ENCODE data around the gene GPC5. TPM values are rescaled to one million over a fixed set of nuclear protein-coding genes. Genes with fewer than 3 reads are reported as not detected.

GPC5 gene
- total RNA-seq, 1 donor, result not detected

- DNase-seq (ENCODE audit: low read depth), result no peak
- TF ChIP-seq CTCF (IDR thresholded peaks at IDR 0.05; ENCODE audit: insufficient read depth, low read depth, low read length), result no peak
- H3K4me3 ChIP-seq (ENCODE audit: low read depth, low read length), result no peak overlapping the region
Measured at GRCh38 chr13:91576590-91576989, 178.2 kb downstream of the GPC5 start.

- no peak for TF ChIP-seq CTCF (IDR thresholded peaks at IDR 0.05; ENCODE audit: insufficient read depth, low read depth, low read length)
- no peak overlapping the region for H3K4me3 ChIP-seq (ENCODE audit: low read depth, low read length)
- DNase-seq (ENCODE audit: low read depth), result no peak
Measured at GRCh38 chr13:91579320-91579719, 180.9 kb downstream of the GPC5 start.

GRCh38 chr13:91580749-91581148 lies 182.3 kb downstream of the GPC5 start:
- no peak for TF ChIP-seq CTCF (IDR thresholded peaks at IDR 0.05; ENCODE audit: insufficient read depth, low read depth, low read length)
- H3K4me3 ChIP-seq (ENCODE audit: low read depth, low read length), result no peak overlapping the region
- DNase-seq (ENCODE audit: low read depth), result no peak

GRCh38 chr13:91586609-91587008 lies 188.2 kb downstream of the GPC5 start:
- TF ChIP-seq CTCF (IDR thresholded peaks at IDR 0.05; ENCODE audit: insufficient read depth, low read depth, low read length), result no peak
- H3K4me3 ChIP-seq (ENCODE audit: low read depth, low read length), result no peak overlapping the region
- no peak for DNase-seq (ENCODE audit: low read depth)

- no peak for TF ChIP-seq CTCF (IDR thresholded peaks at IDR 0.05; ENCODE audit: insufficient read depth, low read depth, low read length)
- H3K4me3 ChIP-seq (ENCODE audit: low read depth, low read length), result no peak overlapping the region
- DNase-seq (ENCODE audit: low read depth), result no peak
Measured at GRCh38 chr13:91588541-91588940, 190.1 kb downstream of the GPC5 start.

GRCh38 chr13:91592056-91593014 lies 193.9 kb downstream of the GPC5 start:
- DNase-seq (ENCODE audit: low read depth), result no peak
- H3K4me3 ChIP-seq (ENCODE audit: low read depth, low read length), result no peak overlapping the region
- no peak for TF ChIP-seq CTCF (IDR thresholded peaks at IDR 0.05; ENCODE audit: insufficient read depth, low read depth, low read length)
